Measurements from ENCODE around the gene COPS7A. TPM values are rescaled to one million over a fixed set of nuclear protein-coding genes. Genes with fewer than 3 reads are reported as not detected.

COPS7A gene
- total and polyA plus RNA-seq, 2 donors (not counting 1 experiment from before 2014, with no cell fraction given): 28.3 to 46.0 TPM

GRCh38 chr12:6778574-6779550 is 55.0 kb downstream of the COPS7A start:
- 4% methylated on average over 31 of the region's 35 CpGs for WGBS (ENCODE audit: insufficient coverage)
- peak; percentile 98 for ATAC-seq (ENCODE audit: low read depth)
- H3K9me3 ChIP-seq (ENCODE audit: control extremely low read depth in 1 of 3, control insufficient read depth in 2 of 3, insufficient read depth in 1 of 3, low read length in 2 of 3): peaks cover 0 to 11% (median 0%) of the 10 kb centered on the region in 3 donors
- peak; percentile 92 for DNase-seq
- peak overlapping the region in 4 of 5 experiments; percentile 48 to 56 (median 50) for H3K4me3 ChIP-seq (ENCODE audit: control extremely low read depth in 1 of 5, extremely low read depth in 1 of 5, insufficient read depth in 1 of 5, low read depth in 2 of 5, low read length in 4 of 5)
- H3K9ac ChIP-seq (ENCODE audit: low read length): peak overlapping the region; percentile 58
- no peaks in the 10 kb centered on the region for H3K79me2 ChIP-seq (ENCODE audit: control insufficient read depth, insufficient read depth, low read length)
- no peaks in the 10 kb centered on the region for H4K20me1 ChIP-seq (ENCODE audit: control insufficient read depth, insufficient read depth, low read length, poor library complexity, severe bottlenecking)
- H3K4me1 Mint-ChIP-seq: peaks cover 11% of the 10 kb centered on the region
- H3K9me3 Mint-ChIP-seq (ENCODE audit: insufficient read depth): no peaks in the 10 kb centered on the region
- no peaks in the 10 kb centered on the region for H3K36me3 ChIP-seq (replicated peaks in 1 of 2; ENCODE audit: control extremely low read depth in 1 of 2, control insufficient read depth in 1 of 2, extremely low read depth in 1 of 2, insufficient read depth in 2 of 2, low read length in 1 of 2)
- TF ChIP-seq EZH2 (IDR thresholded peaks at IDR 0.05; ENCODE audit: borderline replicate concordance, insufficient read depth, low read depth, low read length, poor library complexity, severe bottlenecking) (no peak), CTCF (IDR thresholded peaks at IDR 0.05) (peak; percentile 90)
- peak overlapping the region; percentile 85 for H3K4me3 Mint-ChIP-seq
- intact Hi-C loops (cut with micrococcal nuclease): loop anchor here (1.0 to 2.0 kb wide), 5 partner anchors 26 to 225 kb away; partner anchors contain the start of genes MLF2 and ZNF384
- ChIA-PET POLR2A (interaction anchor here (0.6 to 2.4 kb wide), 4 partner anchors 26 to 364 kb away, joined by 3 to 11 read pairs (median 6); partner anchors contain the start of gene MLF2), CTCF (interaction anchor here (0.6 to 7.8 kb wide), 30 partner anchors 9 to 383 kb away, joined by 3 to 109 read pairs (median 4); partner anchors contain the start of genes LPAR5, MLF2, PTMS and ZNF384)
- peak overlapping the region; percentile 34 for H3K27ac Mint-ChIP-seq
- peaks cover 42% of the 10 kb centered on the region for H3K27me3 Mint-ChIP-seq
- peak overlapping the region; percentile 81 for H2AFZ ChIP-seq (ENCODE audit: insufficient read depth, low read depth, low read length, poor library complexity, severe bottlenecking)
- H3K4me1 ChIP-seq (ENCODE audit: control insufficient read depth in 2 of 2, insufficient read depth in 2 of 2, low read length in 2 of 2): peaks cover 15% of the 10 kb centered on the region in 2 donors
- H3K27ac ChIP-seq (ENCODE audit: low read length in 2 of 2): no peak overlapping the region
- peaks cover 0 to 42% (median 28%) of the 10 kb centered on the region in 4 experiments for H3K27me3 ChIP-seq (replicated peaks in 1 of 4; ENCODE audit: control extremely low read depth in 1 of 4, control insufficient read depth in 3 of 4, insufficient read depth in 4 of 4, low read length in 3 of 4)
- H3K4me2 ChIP-seq (replicated peaks; ENCODE audit: low read depth, low read length, poor library complexity, severe bottlenecking): peak overlapping the region; percentile 79

Data from B cell (primary cell).